K562 (cell line): ENCODE measurements around the gene SLC4A2. TPM values are rescaled to one million over a fixed set of nuclear protein-coding genes. Genes with fewer than 3 reads are reported as not detected.
A peak's percentile ranks its signal among the peaks of the same experiment; 100 is the strongest.

Experiments
- ATF1 ChIP-seq, 2 experiments: fragments of 450-650 bp in 1 of 2; IDR thresholded peaks; 2 replicates each; pipeline ENCODE4 v1.6.1; 2016; ENCODE audit warnings: missing compliant biosample characterization in 1 of 2, missing genetic modification characterization in 1 of 2
- BRD4 ChIP-seq: fragments of 200-600 bp; sonication (generic); IDR thresholded peaks from 2 replicates; pipeline ENCODE4 v1.6.1; 2017; ENCODE audit warnings: inconsistent platforms
- DDX20 ChIP-seq: fragments of 450-650 bp; IDR thresholded peaks from 2 replicates; pipeline ENCODE4 v1.6.1; 2016; ENCODE audit warnings: missing genetic modification characterization, low read depth, mild to moderate bottlenecking, missing compliant biosample characterization, moderate library complexity
- FOS ChIP-seq: IDR thresholded peaks from 3 replicates; pipeline ENCODE4 v1.6.1; 2011; ENCODE audit not compliant: insufficient read length; ENCODE audit errors: extremely low read depth
- GABPA ChIP-seq: fragments of 200-800 bp; sonication (Bioruptor generic); conservative IDR thresholded peaks from 2 replicates; pipeline ENCODE4 v1.6.1; 2016; ENCODE audit warnings: low read depth, missing genetic modification characterization, missing compliant biosample characterization
- KLF6 ChIP-seq: fragments of 250-450 bp; sonication (Bioruptor Pico); IDR thresholded peaks from 2 replicates; pipeline ENCODE4 v1.4.0; 2020; ENCODE audit warnings: mild to moderate bottlenecking, moderate library complexity, borderline replicate concordance
- L3MBTL2 ChIP-seq: fragments of 450-650 bp; IDR thresholded peaks from 2 replicates; pipeline ENCODE4 v1.6.1; 2016; ENCODE audit warnings: mild to moderate bottlenecking, moderate library complexity
- NFIC ChIP-seq: fragments of 450-650 bp; IDR thresholded peaks from 2 replicates; pipeline ENCODE4 v1.6.1; 2017; ENCODE audit warnings: mild to moderate bottlenecking, inconsistent platforms
- RBBP5 ChIP-seq: fragments of 200-600 bp; sonication (generic); IDR thresholded peaks from 2 replicates; pipeline ENCODE4 v1.6.1; 2012; ENCODE audit warnings: borderline replicate concordance, mild to moderate bottlenecking, low read length, control low read depth, inconsistent platforms; ENCODE audit not compliant: insufficient read depth, poor library complexity, severe bottlenecking
- RBFOX2 ChIP-seq: fragments of 200-400 bp; formaldehyde crosslinking; IDR thresholded peaks from 2 replicates; pipeline ENCODE4 v1.6.1; 2017; ENCODE audit warnings: low read depth, mild to moderate bottlenecking, low read length, moderate library complexity
- SMC3 ChIP-seq: conservative IDR thresholded peaks from 2 replicates; pipeline ENCODE4 v1.6.1; 2011; ENCODE audit warnings: low read depth, low read length, improper control_type of control experiment; ENCODE audit not compliant: insufficient read depth
- TCF7L2 ChIP-seq: fragments of 150-350 bp; IDR thresholded peaks from 2 replicates; pipeline ENCODE4 v1.6.1; 2016; ENCODE audit warnings: low read depth, mild to moderate bottlenecking, low read length, moderate library complexity
- ZNF146 ChIP-seq: IDR thresholded peaks from one replicate; pipeline ENCODE4 v1.6.1; 2018; ENCODE audit warnings: missing compliant biosample characterization; ENCODE audit not compliant: unreplicated experiment
- ZNF184 ChIP-seq: sonication (generic); formaldehyde crosslinking; IDR thresholded peaks from 2 replicates; pipeline ENCODE4 v1.5.0; 2020; ENCODE audit warnings: missing genetic modification reagents
- polyA plus RNA-seq, 8 experiments: library from polyadenylated mRNA; depleted of rRNA in 4 of 8; stranded (reverse) in 5 of 8; unstranded in 3 of 8; fragments of >200 nt; fragmentation: Nextera tagmentation in 2 of 8; fragmentation: Illumina TruSeq in 1 of 8; extraction: Ambion mirVana in 2 of 8; extraction: Trizol in 1 of 8; gene quantifications; 2 replicates each; pipeline versions ENCODE4 v1.2.1 to v1.2.3, GENCODE V29; 2011 to 2014; ENCODE audit warnings: inconsistent platforms in 1 of 8, missing spikeins in 1 of 8
- total RNA-seq, 7 experiments: library from RNA; depleted of rRNA in 6 of 7; stranded (reverse); fragments of >200 nt in 6 of 7; fragmentation: Illumina TruSeq in 2 of 7; extraction: Trizol in 2 of 7; gene quantifications; 2 replicates each; pipeline versions ENCODE4 v1.2.1 to v1.2.3, GENCODE V29; 2011 to 2021; ENCODE audit warnings: low replicate concordance in 1 of 7
- TF ChIP-seq, protein P1 (sequence below): fragments of 450-650 bp; IDR thresholded peaks from 2 replicates; pipeline ENCODE4 v1.6.1; 2016; ENCODE audit warnings: mild to moderate bottlenecking
- TF ChIP-seq, protein P2 (sequence below): fragments of 450-650 bp; formaldehyde crosslinking; conservative IDR thresholded peaks from 2 replicates; pipeline ENCODE4 v1.4.0; 2022; ENCODE audit warnings: mild to moderate bottlenecking, missing genetic modification characterization
- TF ChIP-seq, protein P3 (sequence below): fragments of 450-650 bp; conservative IDR thresholded peaks from 2 replicates; pipeline ENCODE4 v1.6.1; 2016; ENCODE audit warnings: missing genetic modification characterization, low read depth, mild to moderate bottlenecking, control low read depth, missing compliant biosample characterization
- TF ChIP-seq, protein P4 (sequence below): sonication (generic); formaldehyde crosslinking; IDR thresholded peaks from 2 replicates; pipeline ENCODE4 v1.8.0; 2022; ENCODE audit warnings: missing genetic modification reagents, mild to moderate bottlenecking, borderline replicate concordance

SLC4A2 gene
- total and polyA plus RNA-seq, 9 of the 15 experiments (the other 6 are each of a cell fraction or from before 2014, with no cell fraction given) = 11.4 to 375 (median 130) TPM

DNA sequence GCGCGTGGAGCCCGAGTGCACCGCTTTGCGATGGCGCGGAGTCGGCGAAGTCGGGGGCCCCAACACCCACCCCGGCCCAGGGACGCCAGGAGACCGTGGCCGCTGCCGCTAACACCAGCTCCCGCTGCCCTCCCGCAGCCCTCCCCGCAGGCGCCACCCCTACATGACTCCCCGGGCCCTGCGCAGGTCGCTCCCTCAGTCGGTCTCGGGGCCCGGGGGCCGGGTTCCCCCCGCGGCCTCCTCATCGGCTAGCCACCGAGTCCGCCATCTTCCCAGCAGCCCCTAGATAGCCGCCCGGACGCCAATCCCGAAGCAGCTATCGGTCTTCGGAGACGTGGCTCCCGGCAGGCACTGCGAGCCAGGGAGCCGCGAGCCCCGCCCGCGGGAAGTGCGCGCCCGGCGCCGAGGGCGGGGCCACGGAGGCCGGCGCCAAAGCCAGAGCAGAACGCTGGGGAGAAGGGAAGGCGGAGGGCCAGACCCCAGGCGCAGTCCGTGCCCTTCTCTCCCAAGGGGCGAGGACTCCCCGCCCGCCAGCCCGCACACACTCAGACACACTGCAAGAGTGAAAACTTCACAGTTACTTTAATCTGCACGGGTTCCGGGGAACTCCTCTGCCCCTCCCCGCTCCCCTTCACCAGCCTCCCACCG lies 21.3 kb downstream of the SLC4A2 start, which contains the start of gene FASTK (continued):
- TF ChIP-seq, protein P1, sequence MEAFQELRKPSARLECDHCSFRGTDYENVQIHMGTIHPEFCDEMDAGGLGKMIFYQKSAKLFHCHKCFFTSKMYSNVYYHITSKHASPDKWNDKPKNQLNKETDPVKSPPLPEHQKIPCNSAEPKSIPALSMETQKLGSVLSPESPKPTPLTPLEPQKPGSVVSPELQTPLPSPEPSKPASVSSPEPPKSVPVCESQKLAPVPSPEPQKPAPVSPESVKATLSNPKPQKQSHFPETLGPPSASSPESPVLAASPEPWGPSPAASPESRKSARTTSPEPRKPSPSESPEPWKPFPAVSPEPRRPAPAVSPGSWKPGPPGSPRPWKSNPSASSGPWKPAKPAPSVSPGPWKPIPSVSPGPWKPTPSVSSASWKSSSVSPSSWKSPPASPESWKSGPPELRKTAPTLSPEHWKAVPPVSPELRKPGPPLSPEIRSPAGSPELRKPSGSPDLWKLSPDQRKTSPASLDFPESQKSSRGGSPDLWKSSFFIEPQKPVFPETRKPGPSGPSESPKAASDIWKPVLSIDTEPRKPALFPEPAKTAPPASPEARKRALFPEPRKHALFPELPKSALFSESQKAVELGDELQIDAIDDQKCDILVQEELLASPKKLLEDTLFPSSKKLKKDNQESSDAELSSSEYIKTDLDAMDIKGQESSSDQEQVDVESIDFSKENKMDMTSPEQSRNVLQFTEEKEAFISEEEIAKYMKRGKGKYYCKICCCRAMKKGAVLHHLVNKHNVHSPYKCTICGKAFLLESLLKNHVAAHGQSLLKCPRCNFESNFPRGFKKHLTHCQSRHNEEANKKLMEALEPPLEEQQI = no peak
- no peak for TF ChIP-seq GABPA
- no peak for TF ChIP-seq FOS
- TF ChIP-seq TCF7L2 = no peak
- no peak for TF ChIP-seq DDX20 (tag)
- TF ChIP-seq NFIC = peak; percentile 55
- TF ChIP-seq BRD4 = peak; percentile 94
- TF ChIP-seq, protein P2, sequence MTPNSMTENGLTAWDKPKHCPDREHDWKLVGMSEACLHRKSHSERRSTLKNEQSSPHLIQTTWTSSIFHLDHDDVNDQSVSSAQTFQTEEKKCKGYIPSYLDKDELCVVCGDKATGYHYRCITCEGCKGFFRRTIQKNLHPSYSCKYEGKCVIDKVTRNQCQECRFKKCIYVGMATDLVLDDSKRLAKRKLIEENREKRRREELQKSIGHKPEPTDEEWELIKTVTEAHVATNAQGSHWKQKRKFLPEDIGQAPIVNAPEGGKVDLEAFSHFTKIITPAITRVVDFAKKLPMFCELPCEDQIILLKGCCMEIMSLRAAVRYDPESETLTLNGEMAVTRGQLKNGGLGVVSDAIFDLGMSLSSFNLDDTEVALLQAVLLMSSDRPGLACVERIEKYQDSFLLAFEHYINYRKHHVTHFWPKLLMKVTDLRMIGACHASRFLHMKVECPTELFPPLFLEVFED (CRISPR knock-in tag) = no peak; the same call in 1 of the 2 replicates
- no peak for TF ChIP-seq ATF1 (CRISPR knock-in tag; IDR thresholded peaks at IDR 0.05)
- TF ChIP-seq ATF1 (tag; IDR thresholded peaks at IDR 0.05) = peak; percentile 86
- TF ChIP-seq ZNF184 = no peak
- no peak for TF ChIP-seq ZNF146 (CRISPR knock-in tag)
- peak; percentile 97 for TF ChIP-seq RBFOX2
- TF ChIP-seq, protein P3, sequence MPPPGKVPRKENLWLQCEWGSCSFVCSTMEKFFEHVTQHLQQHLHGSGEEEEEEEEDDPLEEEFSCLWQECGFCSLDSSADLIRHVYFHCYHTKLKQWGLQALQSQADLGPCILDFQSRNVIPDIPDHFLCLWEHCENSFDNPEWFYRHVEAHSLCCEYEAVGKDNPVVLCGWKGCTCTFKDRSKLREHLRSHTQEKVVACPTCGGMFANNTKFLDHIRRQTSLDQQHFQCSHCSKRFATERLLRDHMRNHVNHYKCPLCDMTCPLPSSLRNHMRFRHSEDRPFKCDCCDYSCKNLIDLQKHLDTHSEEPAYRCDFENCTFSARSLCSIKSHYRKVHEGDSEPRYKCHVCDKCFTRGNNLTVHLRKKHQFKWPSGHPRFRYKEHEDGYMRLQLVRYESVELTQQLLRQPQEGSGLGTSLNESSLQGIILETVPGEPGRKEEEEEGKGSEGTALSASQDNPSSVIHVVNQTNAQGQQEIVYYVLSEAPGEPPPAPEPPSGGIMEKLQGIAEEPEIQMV = no peak
- peak; percentile 82 for TF ChIP-seq RBBP5
- TF ChIP-seq SMC3 = 0 out of 2 replicates have a peak, but pooled peaks have one; percentile 2
- 0 out of 2 replicates have a peak, but pooled peaks have one; percentile 38 for TF ChIP-seq KLF6 (CRISPR knock-in tag)
- TF ChIP-seq L3MBTL2 = peak; percentile 49
- TF ChIP-seq, protein P4, sequence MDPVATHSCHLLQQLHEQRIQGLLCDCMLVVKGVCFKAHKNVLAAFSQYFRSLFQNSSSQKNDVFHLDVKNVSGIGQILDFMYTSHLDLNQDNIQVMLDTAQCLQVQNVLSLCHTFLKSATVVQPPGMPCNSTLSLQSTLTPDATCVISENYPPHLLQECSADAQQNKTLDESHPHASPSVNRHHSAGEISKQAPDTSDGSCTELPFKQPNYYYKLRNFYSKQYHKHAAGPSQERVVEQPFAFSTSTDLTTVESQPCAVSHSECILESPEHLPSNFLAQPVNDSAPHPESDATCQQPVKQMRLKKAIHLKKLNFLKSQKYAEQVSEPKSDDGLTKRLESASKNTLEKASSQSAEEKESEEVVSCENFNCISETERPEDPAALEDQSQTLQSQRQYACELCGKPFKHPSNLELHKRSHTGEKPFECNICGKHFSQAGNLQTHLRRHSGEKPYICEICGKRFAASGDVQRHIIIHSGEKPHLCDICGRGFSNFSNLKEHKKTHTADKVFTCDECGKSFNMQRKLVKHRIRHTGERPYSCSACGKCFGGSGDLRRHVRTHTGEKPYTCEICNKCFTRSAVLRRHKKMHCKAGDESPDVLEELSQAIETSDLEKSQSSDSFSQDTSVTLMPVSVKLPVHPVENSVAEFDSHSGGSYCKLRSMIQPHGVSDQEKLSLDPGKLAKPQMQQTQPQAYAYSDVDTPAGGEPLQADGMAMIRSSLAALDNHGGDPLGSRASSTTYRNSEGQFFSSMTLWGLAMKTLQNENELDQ (CRISPR knock-in tag) = no peak
